ENCODE data around the gene ZNF195.
"Not testable (repeated sequence)": the region's sequence is repeated elsewhere in the genome, so short reads cannot be mapped to it uniquely, and the experiment has no call there.

- not testable (repeated sequence) for TF ChIP-seq NFRKB (IDR thresholded peaks at IDR 0.05); SP1 (IDR thresholded peaks at IDR 0.05); PKNOX1 (IDR thresholded peaks at IDR 0.05); L3MBTL2 (conservative IDR thresholded peaks at IDR 0.05); LEF1 (IDR thresholded peaks at IDR 0.05; ENCODE audit: borderline replicate concordance); TARDBP (IDR thresholded peaks at IDR 0.05); ELF4 (IDR thresholded peaks at IDR 0.05); BHLHE40 (IDR thresholded peaks at IDR 0.05; ENCODE audit: borderline replicate concordance)
These were observed 47.6 kb upstream of the ZNF195 start for GRCh38 chr11:3426541-3426940.
